Liver (tissue), 9 donors: Measurements from ENCODE around the gene MYBPC2. TPM values are rescaled to one million over a fixed set of nuclear protein-coding genes. Genes with fewer than 3 reads are reported as not detected.

Experiments
- DNase-seq: peaks from one replicate; pipeline ENCODE4 v3.0.0-alpha.2; 2017; ENCODE audit warnings: low spot score
- H3K27ac ChIP-seq, 2 donors: one replicate each; pipeline ENCODE4 v1.7.0; 2013; ENCODE audit warnings: inconsistent platforms in 2 of 2, low read length in 2 of 2, control low read depth in 1 of 2, low read depth in 1 of 2, mild to moderate bottlenecking in 1 of 2
- H3K27me3 ChIP-seq, 4 donors: one replicate each; pipeline versions ENCODE4 v1.6.1 to v1.7.0; 2013; ENCODE audit warnings: low read length in 3 of 4, inconsistent platforms in 1 of 4, mild to moderate bottlenecking in 1 of 4, moderate library complexity in 1 of 4; ENCODE audit not compliant: control insufficient read depth in 4 of 4, insufficient read depth in 4 of 4
- H3K36me3 ChIP-seq, 4 donors: one replicate each; pipeline versions ENCODE4 v1.6.1 to v1.7.0; 2013; ENCODE audit warnings: low read length in 3 of 4, mild to moderate bottlenecking in 3 of 4, low read depth in 1 of 4, moderate library complexity in 1 of 4; ENCODE audit not compliant: control insufficient read depth in 4 of 4, insufficient read depth in 3 of 4
- H3K4me1 ChIP-seq, 4 donors: one replicate each; pipeline versions ENCODE4 v1.6.1 to v1.7.0; 2013; ENCODE audit warnings: low read length in 3 of 4, mild to moderate bottlenecking in 3 of 4, moderate library complexity in 1 of 4; ENCODE audit not compliant: control insufficient read depth in 4 of 4, insufficient read depth in 4 of 4
- H3K4me3 ChIP-seq, 3 donors: one replicate each; pipeline versions ENCODE4 v1.6.1 to v1.7.0; 2013; ENCODE audit warnings: low read length in 3 of 3, control low read depth in 1 of 3, low read depth in 1 of 3, mild to moderate bottlenecking in 1 of 3
- H3K9ac ChIP-seq, 2 donors: one replicate each; pipeline ENCODE4 v1.7.0; 2013; ENCODE audit warnings: low read length in 2 of 2, mild to moderate bottlenecking in 2 of 2, moderate library complexity in 2 of 2, control low read depth in 1 of 2, low read depth in 1 of 2
- H3K9me3 ChIP-seq, 4 donors: one replicate each; pipeline versions ENCODE4 v1.6.1 to v1.7.0; 2013; ENCODE audit warnings: low read length in 3 of 4; ENCODE audit not compliant: control insufficient read depth in 4 of 4
- CTCF ChIP-seq: fragments of 150-350 bp; IDR thresholded peaks from 2 replicates; pipeline ENCODE4 v1.5.1; 2017; ENCODE audit warnings: improper control_type of control experiment, low read depth, low read length; ENCODE audit not compliant: missing input control
- EGR1 ChIP-seq, 2 donors: IDR thresholded peaks; 2 replicates each; pipeline ENCODE4 v1.6.1; 2016 to 2018; ENCODE audit warnings: antibody characterized with exemption in 2 of 2, low read depth in 2 of 2
- FOXA1 ChIP-seq: IDR thresholded peaks from 2 replicates; pipeline ENCODE4 v1.6.1; 2016; ENCODE audit warnings: antibody characterized with exemption
- FOXA2 ChIP-seq: IDR thresholded peaks from 2 replicates; pipeline ENCODE4 v1.6.1; 2016; ENCODE audit warnings: antibody characterized with exemption
- GABPA ChIP-seq, 2 donors: IDR thresholded peaks in 1 of 2; conservative IDR thresholded peaks in 1 of 2; 2 replicates each; pipeline ENCODE4 v1.6.1; 2016; ENCODE audit warnings: antibody characterized with exemption in 2 of 2, mild to moderate bottlenecking in 1 of 2, moderate library complexity in 1 of 2
- HNF4A ChIP-seq, 2 donors: conservative IDR thresholded peaks; 2 replicates each; pipeline ENCODE4 v1.6.1; 2016; ENCODE audit warnings: antibody characterized with exemption in 2 of 2, mild to moderate bottlenecking in 2 of 2
- HNF4G ChIP-seq: IDR thresholded peaks from 2 replicates; pipeline ENCODE4 v1.6.1; 2016; ENCODE audit warnings: antibody characterized with exemption
- JUND ChIP-seq, 2 donors: IDR thresholded peaks; 2 replicates each; pipeline ENCODE4 v1.6.1; 2016; ENCODE audit warnings: antibody characterized with exemption in 2 of 2
- NR2F2 ChIP-seq: IDR thresholded peaks from 2 replicates; pipeline ENCODE4 v1.6.1; 2016; ENCODE audit warnings: antibody characterized with exemption
- RAD21 ChIP-seq, 2 donors: IDR thresholded peaks; 2 replicates each; pipeline ENCODE4 v1.6.1; 2016; ENCODE audit warnings: antibody characterized with exemption in 2 of 2, mild to moderate bottlenecking in 2 of 2
- SP1 ChIP-seq: IDR thresholded peaks from 2 replicates; pipeline ENCODE4 v1.6.1; 2018; ENCODE audit warnings: antibody characterized with exemption, mild to moderate bottlenecking
- TAF1 ChIP-seq: conservative IDR thresholded peaks from 2 replicates; pipeline ENCODE4 v1.6.1; 2016; ENCODE audit warnings: antibody characterized with exemption, mild to moderate bottlenecking
- YY1 ChIP-seq: IDR thresholded peaks from 2 replicates; pipeline ENCODE4 v1.6.1; 2016; ENCODE audit warnings: antibody characterized with exemption, mild to moderate bottlenecking
- WGBS: extraction: QIAGEN DNeasy Blood & Tissue Kit; methylation state at CpG from one replicate; pipeline ENCODE4 v1.1.7; 2013; 5-methylcytosine and 5-hydroxymethylcytosine counted together
- polyA plus RNA-seq, 2 donors: library from polyadenylated mRNA; stranded (reverse) in 1 of 2; unstranded in 1 of 2; fragments of 200-250 nt in 1 of 2; fragments of >200 nt in 1 of 2; fragmentation: Nextera tagmentation in 1 of 2; extraction: Ambion mirVana in 1 of 2; gene quantifications; one replicate each; pipeline versions ENCODE4 v1.2.1 to v1.2.3, GENCODE V29; 2013 to 2015
- total RNA-seq, 2 donors: library from RNA; depleted of rRNA; stranded (reverse); fragments of >200 nt; gene quantifications; one replicate each; pipeline ENCODE4 v1.2.3, GENCODE V29; 2014
- TF ChIP-seq, protein P1 (sequence below): IDR thresholded peaks from 2 replicates; pipeline ENCODE4 v1.6.1; 2016; ENCODE audit warnings: antibody characterized with exemption, mild to moderate bottlenecking
- TF ChIP-seq, protein P2 (sequence below): IDR thresholded peaks from 2 replicates; pipeline ENCODE4 v1.6.1; 2016; ENCODE audit warnings: antibody characterized with exemption
- TF ChIP-seq, protein P3 (sequence below): IDR thresholded peaks from 2 replicates; pipeline ENCODE4 v1.6.1; 2016; ENCODE audit warnings: antibody characterized with exemption
- donor health status: healthy.
- donor health status: healthy.
- donor health status: healthy.
- donor health status: healthy.
- donor health status: healthy.

The MYBPC2 gene
- total and polyA plus RNA-seq, 4 donors: under 0.01 TPM; not detected in 3

- Histone ChIP-seq H3K36me3 (no peaks in the 10 kb centered on the region), H3K4me1 (peaks cover 2 to 9% (median 5%) of the 10 kb centered on the region in 4 donors), H3K27me3 (peaks cover 0 to 3% (median 0%) of the 10 kb centered on the region in 4 donors), H3K9ac (no peak overlapping the region), H3K9me3 (no peaks in the 10 kb centered on the region), H3K27ac (no peak overlapping the region), H3K4me3 (no peak overlapping the region)
- WGBS: 80% methylated on average over 26 of the region's 26 CpGs
- TF ChIP-seq EGR1 (IDR thresholded peaks at IDR 0.05; ENCODE audit: low read depth in 2 of 2) (no peak), NR2F2 (no peak), HNF4A (conservative IDR thresholded peaks at IDR 0.05) (no peak), YY1 (no peak), RAD21 (IDR thresholded peaks at IDR 0.05) (no peak), HNF4G (no peak), SP1 (no peak), FOXA1 (no peak), TAF1 (no peak), GABPA (IDR thresholded peaks at IDR 0.05 in 1 of 2, conservative IDR thresholded peaks at IDR 0.05 in 1 of 2) (no peak), CTCF (no peak)
- TF ChIP-seq, protein P1, sequence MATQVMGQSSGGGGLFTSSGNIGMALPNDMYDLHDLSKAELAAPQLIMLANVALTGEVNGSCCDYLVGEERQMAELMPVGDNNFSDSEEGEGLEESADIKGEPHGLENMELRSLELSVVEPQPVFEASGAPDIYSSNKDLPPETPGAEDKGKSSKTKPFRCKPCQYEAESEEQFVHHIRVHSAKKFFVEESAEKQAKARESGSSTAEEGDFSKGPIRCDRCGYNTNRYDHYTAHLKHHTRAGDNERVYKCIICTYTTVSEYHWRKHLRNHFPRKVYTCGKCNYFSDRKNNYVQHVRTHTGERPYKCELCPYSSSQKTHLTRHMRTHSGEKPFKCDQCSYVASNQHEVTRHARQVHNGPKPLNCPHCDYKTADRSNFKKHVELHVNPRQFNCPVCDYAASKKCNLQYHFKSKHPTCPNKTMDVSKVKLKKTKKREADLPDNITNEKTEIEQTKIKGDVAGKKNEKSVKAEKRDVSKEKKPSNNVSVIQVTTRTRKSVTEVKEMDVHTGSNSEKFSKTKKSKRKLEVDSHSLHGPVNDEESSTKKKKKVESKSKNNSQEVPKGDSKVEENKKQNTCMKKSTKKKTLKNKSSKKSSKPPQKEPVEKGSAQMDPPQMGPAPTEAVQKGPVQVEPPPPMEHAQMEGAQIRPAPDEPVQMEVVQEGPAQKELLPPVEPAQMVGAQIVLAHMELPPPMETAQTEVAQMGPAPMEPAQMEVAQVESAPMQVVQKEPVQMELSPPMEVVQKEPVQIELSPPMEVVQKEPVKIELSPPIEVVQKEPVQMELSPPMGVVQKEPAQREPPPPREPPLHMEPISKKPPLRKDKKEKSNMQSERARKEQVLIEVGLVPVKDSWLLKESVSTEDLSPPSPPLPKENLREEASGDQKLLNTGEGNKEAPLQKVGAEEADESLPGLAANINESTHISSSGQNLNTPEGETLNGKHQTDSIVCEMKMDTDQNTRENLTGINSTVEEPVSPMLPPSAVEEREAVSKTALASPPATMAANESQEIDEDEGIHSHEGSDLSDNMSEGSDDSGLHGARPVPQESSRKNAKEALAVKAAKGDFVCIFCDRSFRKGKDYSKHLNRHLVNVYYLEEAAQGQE: no peak
- TF ChIP-seq, protein P2, sequence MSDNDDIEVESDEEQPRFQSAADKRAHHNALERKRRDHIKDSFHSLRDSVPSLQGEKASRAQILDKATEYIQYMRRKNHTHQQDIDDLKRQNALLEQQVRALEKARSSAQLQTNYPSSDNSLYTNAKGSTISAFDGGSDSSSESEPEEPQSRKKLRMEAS: no peak
- TF ChIP-seq, protein P3, sequence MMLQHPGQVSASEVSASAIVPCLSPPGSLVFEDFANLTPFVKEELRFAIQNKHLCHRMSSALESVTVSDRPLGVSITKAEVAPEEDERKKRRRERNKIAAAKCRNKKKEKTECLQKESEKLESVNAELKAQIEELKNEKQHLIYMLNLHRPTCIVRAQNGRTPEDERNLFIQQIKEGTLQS: no peak
- DNase-seq: no peak
These were observed 5.3 kb upstream of the MYBPC2 start for GRCh38 chr19:50427318-50427925.

- Histone ChIP-seq H3K36me3 (no peaks in the 10 kb centered on the region), H3K27me3 (peaks cover 0 to 5% (median 0%) of the 10 kb centered on the region in 4 donors), H3K4me3 (no peak overlapping the region), H3K9ac (no peak overlapping the region), H3K27ac (peak overlapping the region in 1 of 2 donors; percentile 37), H3K9me3 (no peaks in the 10 kb centered on the region), H3K4me1 (peaks cover 2 to 9% (median 5%) of the 10 kb centered on the region in 4 donors)
- TF ChIP-seq HNF4A (conservative IDR thresholded peaks at IDR 0.05) (no peak), CTCF (no peak), EGR1 (IDR thresholded peaks at IDR 0.05; ENCODE audit: low read depth in 2 of 2) (no peak), TAF1 (no peak), YY1 (no peak), GABPA (IDR thresholded peaks at IDR 0.05 in 1 of 2, conservative IDR thresholded peaks at IDR 0.05 in 1 of 2) (no peak), JUND (IDR thresholded peaks at IDR 0.05) (no peak), SP1 (no peak), RAD21 (IDR thresholded peaks at IDR 0.05) (no peak), FOXA1 (no peak), FOXA2 (no peak)
- TF ChIP-seq, protein P3: no peak
- TF ChIP-seq, protein P2: no peak
- WGBS: 18% methylated on average over 38 of the region's 38 CpGs
- DNase-seq: no peak
These were observed 4.7 kb upstream of the MYBPC2 start for GRCh38 chr19:50427997-50428425.
